GM21526 (cell line): ENCODE results near the gene OTOF.

Source experiments
- ATAC-seq: cut with Tn5 transposase; IDR thresholded peaks from one replicate; pipeline ENCODE4 v1.9.1; 2021; ENCODE audit warnings: moderate library complexity; ENCODE audit not compliant: unreplicated experiment, low FRiP score

The OTOF gene

DNA sequence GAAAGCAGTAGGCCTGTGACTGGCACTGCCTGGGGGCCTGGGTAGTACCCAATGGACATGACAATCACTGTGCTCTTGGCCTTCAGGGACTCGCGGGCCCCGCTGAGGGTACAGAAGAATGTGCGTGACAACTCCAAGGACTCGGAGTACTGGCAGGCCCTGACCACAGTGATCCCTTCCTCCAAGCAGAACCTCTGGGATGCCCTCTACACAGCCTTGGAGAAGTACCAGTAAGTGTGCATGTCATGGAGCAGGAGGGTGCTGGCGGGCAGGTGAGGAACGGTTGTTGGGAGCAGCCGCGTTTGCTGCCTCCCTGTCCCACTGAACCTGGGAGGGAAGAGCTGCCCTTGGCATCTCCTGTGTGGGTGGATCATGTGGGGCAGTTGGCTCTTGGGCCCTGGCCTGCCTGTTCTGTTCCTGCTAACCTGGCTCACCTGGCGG lies 23.3 kb downstream of the OTOF start:
- no peak for ATAC-seq

DNA sequence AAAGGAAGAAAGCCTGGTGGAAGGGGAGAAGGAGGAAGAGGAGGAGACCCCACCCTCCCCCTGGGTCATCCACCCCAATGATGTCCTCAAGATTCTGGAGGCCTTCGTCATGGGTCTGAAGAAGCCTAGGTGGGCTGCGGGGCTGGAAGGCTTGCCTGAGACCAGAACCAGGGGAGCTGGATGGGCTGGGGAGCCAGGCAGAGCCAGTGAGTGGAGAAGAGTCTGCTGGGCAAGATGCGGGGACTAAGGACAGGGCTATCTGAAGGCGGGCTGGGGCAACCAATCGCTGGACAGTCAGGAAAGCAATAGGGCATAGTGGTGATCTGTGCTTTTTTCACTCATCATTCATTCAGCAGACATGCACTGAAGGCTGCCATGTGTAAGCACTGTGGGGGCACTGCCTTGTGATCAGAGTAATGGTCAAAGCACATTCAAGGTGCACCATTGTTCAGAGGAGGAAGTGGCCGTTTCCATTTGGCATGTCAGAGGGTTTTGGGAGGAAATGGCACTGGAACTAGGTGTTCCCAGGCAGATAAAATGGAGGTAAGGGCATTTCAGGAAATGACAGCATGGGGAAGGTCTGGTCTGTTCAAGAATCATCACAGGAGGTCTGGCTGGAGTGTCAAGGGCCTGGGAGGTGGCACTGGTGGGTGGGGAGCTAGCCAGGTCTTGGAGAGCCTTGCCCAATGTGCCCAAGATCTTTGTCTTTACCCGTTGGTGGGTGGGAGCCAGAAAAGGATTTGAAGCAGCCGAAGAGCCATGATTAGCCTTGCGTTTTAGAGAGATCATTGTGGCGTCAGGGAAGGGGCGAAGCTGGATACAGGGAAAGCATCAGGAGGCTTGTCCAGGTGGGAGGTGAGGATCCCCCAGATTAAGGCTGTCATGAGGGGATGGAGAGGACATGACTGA lies 24.2 kb downstream of the OTOF start:
- no peak for ATAC-seq

DNA sequence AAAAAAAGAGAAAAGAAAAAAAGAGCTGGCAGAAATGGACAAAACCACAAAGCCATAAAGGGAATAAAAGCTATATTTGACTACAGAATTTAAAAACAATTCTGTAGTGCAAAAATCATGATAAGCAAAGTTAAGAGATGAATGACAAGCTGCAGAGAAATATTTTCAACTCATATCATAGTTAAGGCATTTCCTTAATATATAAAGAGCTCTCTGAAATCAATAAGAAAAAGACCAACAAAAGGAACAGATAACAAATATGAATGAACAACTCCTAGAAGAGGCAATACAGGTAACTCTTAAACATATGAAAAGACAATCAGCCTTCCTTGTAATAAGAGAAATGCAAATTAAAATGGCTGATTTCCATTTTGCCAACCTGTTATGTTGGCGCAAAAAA lies 26.2 kb downstream of the OTOF start:
- no peak for ATAC-seq

DNA sequence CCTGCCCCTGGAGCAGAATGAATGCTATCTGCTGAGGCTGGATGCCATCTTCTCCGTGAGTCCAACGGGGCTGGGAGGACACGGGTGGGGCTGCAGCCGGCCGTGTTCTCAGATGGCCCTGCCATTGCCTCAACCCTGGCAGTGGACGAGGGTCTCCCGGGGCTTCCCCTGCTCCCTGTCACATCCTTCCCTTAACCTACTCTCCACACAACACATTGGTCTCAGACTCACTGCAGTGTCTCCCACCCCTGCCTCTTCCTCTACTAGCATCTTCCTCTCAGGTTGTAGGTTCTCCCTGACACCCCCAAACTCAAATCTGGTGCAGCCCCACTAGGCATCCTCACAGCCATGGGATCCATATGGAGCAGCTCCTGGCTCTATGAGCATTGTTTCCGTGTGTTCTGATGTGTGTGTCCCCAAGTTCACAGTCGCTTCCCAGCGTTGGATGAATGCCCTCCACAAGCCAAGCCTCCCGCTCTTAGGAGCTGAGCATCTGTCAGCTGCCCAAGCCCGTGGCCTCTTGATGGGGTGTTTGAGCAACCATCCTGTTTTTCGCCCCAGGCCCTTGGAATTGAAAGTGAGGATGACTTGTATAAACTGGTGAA lies 27.8 kb downstream of the OTOF start:
- no peak for ATAC-seq

DNA sequence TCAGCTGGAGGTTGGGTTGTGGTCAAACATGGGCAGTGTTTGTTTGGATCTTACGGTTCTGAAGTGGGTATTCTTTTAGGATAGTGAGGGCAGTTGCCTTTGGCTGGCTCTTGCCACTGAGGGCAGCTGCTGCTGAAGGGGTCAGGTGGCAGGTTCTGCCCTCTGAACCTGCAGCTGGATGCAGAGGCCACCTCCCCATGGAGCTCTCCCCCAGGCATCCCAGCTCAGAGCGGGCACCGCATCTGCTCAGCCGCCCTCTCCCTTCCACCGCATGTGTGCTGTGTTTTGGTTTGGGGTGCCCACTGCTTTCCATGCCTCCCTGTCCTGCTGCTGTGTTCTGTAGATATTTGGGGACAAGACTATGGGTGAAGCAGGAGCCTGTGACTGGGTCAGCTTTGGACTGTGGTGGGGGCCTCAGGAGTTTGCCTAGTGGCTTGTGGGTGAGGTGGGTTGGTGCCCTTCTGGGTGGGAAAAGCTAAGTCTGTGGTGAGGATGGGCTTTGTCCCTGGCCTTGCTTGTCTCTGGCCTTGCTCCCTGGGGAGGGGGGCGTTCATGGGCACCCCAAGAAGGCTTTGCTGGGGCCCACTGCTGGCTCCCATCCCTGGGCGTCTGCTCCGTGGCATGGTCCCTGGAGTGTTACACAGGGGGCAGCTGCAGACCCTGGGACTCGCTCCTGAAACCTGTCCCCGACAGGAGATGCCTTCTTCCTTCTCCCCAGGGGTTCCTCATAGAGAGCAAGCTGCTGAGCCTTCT lies 28.5 kb downstream of the OTOF start:
- ATAC-seq, result no peak

DNA sequence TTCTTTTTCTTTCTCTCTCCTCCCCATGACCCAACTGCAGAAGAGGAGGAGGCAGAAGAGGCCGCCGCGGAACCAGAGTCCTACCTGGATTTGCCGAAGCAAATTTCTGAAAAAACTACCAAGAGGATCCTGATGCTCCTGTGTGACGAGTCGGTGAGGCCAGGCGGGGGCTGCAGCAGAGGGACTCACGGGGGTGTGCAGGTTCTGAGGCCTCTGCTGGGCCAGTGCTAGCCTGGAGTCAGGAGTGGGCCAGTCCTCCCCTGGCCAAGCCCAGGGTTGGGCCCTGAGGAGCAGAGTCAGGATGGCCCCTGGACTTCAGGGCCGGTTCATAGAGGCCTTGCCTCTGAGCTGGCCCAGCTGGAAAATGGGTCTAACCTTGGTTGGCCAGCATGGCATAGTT lies 29.3 kb downstream of the OTOF start:
- no peak for ATAC-seq

DNA sequence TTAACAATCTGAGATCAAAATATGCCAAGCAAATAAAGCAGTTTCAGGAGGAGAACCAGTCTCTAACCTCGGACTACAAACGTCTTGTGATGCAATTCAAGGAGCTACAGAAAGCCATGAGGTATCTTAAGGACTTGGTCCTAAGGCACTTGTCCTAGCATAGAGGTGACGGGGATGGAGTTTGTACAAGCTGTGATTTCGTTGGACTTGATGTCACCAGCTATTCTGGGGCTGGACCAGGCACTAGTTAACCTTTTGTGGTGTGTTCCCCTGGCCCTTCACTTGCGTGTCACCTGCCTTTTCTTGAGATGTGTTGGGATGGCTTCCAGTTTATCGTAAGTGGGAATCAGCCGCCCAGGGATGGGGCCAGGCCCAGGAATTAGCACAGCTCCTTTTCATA lies 33.7 kb downstream of the OTOF start:
- ATAC-seq, result no peak

DNA sequence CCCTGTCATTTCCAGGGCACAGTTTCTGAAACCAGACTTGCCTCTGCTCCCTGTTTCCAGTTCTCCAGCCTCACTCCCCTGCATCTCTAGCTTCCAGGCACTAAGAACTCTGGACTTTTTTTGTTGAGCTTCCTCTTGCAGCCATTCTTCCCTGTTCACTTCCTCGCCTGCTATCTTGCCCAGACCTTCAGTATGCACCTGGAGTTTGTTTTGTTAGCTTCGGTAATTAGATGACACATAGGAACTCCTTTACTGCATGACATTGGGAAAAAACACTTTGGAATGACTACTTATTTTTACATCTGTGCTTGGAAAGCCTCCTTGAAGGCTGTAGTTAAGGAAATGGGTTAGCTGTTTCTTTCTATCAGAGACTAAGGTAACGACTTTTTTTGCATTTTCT lies 35.2 kb downstream of the OTOF start:
- ATAC-seq, result no peak

DNA sequence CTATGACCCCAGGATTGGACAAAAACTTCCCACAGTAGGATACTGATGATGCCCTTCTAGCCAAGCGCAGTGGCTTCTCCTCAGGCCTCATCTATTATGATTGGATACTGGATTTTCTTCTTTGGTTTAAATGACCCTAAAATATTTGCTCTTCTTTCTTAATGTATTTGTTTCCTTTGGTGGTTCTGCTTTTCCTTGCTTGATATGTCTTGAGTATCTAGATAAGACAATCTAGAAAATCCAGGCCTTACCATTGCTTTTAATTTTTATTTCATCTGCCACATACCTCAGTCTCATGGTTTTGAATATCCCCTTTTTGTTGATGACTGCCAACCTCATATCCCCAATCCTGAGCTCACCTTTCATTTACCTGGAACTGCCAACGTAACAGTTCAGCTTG lies 35.6 kb downstream of the OTOF start:
- no peak for ATAC-seq

DNA sequence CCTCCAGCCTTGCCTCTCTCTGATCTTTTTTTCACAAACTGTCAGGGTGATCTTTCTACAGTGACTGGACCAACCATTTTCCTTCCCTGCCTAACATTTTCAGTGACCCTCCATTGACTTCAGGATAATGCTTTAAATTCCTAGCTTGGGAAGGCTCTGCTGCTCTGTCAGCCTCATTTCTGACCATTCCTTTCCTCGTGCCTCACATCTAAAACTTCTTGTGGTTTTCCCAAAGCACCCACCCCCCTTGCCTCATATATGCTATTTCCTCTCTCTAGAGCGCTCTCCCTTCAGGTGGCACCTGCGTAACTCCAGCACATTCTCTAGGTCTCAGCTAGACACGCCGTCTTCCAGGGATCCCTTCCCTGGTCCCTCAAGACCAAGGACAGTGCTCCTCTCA lies 39.0 kb downstream of the OTOF start:
- no peak for ATAC-seq

DNA sequence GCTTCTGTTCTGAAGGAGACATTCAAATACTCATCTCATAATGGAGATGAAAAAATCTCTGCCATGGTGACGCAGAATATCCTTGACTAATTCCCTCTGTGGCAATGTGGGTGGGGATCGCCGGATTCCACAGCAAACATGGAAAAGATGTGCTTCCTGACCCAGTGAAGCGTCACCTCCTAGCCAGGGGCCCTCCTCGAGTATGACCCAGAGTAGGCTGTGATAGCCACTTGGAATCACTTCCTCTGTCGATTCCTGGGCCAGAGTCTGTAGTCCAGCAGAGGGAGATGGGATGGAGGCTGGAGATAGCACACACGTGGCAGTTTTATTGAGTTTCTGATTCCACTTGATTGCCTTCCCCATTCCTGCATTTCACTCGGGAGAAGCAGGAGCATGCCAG lies 39.4 kb downstream of the OTOF start:
- no peak for ATAC-seq

DNA sequence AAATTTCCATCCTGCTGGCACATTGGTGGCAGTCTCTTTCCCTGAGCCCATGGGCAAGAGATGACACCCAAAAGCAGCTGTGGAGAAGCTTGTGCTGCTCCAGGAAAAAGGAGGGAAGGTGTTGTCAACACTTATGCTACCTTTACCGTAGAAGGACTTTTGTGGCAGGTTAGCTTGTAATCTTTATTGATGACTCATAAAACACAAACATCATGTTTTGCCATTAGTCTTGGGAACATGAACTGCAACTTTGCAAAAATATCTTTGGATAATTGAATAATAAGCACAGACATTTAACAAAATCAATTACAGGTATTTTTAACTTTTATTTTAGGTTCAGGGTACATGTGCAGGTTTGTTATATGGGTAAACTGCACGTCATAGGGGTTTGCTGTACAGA lies 42.8 kb downstream of the OTOF start:
- ATAC-seq, result no peak

DNA sequence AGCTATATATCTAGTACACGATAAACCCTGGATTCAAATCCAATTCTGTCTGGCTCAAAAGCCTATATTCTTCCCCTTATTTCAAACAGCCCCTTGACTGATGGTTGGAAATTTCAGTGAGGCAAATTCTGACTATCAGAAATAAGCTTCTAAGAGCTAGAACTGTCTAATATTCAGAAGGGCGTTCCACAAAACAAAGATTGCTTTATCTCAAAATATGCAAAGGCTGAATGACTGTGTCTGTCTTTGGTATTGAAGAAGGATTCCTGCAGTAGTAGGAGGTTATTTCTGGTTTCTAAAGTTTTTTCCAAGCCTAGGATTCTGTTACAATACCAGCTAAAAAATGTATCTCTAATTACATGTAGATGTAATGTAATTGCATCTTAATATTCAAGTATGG lies 45.1 kb downstream of the OTOF start:
- no peak for ATAC-seq

DNA sequence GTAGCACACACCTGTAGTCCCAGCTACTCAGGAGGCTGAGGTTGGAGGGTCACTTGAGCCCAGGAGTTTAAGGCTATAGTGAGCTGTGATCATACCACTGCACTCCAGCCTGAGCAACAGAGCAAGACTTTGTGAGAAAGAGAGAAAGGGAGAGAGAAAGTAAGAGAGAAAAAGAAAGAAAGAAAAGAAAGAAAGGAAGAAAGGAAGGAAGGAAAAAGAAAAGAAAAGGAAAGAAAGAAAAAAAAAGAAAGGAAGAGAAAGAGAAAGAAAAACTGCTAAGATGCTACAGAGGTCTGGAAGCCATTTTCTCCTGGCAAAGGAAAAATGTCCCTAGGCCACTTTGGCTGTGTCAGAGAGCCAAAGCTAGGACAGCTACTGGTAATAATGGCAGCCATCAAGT lies 45.6 kb downstream of the OTOF start:
- no peak for ATAC-seq

DNA sequence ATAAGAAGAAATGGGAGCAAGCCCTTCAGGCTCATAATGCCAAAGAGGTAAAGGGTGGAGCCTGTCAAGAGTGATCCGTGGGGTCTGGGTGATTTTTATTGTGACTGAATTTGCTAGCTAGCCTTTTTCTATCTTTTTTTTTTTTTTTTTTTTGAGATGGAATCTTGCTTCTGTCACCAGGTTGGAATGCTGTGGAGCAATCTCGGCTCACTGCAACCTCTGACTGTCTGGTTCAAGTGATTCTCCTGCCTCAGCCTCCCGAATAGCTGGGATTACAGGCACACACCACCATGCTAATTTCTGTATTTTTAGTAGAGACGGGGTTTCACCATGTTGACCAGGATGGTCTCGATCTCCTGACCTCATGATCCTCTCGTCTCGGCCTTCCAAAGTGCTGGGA lies 47.1 kb downstream of the OTOF start:
- no peak for ATAC-seq

DNA sequence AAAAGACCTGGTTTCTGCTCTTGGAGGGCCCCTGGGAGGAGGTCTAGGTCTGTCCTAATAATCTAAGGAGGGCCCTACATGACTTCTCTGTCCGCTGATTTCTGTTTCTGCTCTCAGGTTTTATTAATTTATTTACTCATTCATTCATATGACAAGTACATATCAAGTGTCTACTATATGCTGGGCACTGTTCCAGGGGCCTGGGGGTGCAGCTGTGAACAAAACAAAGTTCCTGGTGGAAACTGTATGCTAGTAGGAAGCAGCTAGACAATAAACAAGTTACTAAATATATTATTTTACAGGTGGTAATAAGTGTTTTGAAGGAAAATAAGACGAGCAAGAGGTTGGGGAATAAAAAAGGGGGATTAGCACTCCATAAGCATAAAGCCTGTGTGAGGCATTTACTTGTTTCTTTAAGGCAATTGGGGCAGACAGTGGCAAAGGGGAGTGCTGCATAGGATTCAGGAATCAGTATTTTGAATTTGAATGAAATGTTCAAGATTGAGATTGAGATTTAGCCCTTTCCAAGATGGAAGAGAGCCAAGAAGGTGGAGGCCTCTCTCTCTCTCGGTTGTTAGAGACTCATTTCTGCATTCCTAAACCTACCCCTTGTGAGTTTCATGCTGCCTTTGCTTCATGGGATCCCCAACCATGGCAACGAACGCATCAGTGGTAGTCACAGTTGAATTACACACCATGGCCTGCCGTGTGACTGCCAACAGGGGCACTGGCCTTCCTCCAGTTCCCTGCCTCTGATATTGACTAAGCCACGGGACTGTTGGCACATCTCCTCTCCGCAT lies 47.9 kb downstream of the OTOF start:
- ATAC-seq, result no peak

DNA sequence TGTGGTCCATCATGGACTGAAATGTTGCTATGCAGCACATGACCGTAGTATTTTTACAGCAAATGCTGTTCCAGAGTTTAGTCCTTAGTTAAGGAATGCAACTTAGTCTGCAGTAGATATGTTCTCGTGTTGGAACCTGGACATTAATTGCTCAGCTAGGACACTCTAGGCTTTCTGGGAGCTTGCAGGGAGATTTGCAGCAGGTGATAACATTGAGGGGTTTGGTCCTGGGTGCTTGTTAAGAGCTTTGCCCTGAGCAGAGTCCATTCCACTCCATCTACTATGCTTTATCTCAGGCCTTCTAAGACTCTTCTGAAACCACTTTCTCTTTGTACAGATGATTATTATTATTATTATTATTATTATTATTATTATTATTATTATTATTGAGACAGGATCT lies 49.1 kb downstream of the OTOF start:
- no peak for ATAC-seq

DNA sequence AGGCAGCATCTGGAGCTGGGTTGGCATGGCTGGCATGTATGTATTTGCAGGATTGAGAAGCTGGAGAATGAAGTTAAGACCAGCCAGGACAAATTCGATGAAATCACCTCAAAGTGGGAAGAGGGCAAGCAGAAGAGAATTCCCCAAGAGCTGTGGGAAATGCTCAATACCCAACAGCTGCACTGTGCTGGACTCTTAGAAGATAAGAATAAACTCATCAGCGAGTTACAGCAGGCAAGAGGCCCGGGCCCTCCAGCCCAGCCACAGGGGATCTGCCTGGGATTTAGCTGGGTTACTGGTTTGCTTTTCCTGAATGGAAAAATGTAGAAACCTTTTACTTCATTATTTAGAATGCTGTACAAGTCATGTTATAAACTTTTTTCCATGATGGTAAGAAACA lies 53.7 kb downstream of the OTOF start:
- no peak for ATAC-seq

DNA sequence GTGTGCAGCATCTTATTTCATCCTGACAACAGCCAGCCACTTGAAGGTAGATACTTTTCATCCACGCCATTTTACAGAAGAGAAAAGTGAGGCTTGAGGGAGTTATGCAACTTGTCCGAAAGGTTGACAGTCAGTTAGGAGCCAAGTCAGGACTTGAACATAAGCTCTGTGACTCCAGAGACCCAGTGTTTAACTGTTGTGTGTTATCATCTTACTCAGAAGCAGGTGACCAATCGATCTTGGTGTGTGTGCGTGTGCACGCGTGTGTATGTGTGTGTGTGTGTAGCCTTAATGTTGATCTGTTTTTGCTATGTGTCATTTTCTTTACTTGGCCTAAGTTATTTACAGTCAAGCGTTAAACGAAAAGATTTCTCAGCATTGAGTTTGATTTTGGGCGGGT lies 54.2 kb downstream of the OTOF start:
- ATAC-seq, result no peak

DNA sequence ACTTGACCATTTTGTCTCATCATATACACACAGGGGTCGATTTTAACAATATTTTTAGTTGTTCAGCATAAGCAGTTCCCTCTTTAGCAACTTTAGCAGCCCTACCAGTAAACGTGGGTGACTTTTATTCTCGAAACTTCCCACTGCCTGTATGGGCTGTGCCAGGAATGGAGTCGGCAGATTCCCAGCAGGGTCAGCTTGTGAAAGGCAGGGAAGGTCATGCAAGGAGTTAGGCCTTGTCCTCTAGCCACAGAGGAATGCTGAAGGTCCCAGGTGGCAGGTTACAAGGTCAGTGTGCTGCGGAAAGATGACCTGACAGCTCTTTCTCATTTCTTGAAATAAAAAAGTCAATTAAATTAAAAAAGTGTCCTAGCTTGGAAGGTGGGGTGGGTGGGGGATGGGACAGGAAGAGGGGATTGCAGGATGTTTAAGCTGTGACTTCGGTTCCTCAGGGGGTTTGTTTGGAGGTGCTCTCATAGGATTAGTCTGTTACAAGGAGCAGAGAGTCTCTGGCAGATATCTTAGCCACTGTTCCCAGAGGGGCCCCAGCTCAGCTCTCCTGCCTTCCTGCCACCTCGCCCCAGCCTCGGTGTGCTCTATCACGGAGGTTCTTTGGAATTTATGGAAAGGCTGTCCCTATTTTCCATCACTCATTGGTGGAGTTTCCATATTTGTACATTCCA lies 54.8 kb downstream of the OTOF start:
- no peak for ATAC-seq
